ENCODE measurements around the gene PIAS1.
"Not testable (repeated sequence)": the region's sequence is repeated elsewhere in the genome, so short reads cannot be mapped to it uniquely, and the experiment has no call there.

Gene PIAS1

DNA sequence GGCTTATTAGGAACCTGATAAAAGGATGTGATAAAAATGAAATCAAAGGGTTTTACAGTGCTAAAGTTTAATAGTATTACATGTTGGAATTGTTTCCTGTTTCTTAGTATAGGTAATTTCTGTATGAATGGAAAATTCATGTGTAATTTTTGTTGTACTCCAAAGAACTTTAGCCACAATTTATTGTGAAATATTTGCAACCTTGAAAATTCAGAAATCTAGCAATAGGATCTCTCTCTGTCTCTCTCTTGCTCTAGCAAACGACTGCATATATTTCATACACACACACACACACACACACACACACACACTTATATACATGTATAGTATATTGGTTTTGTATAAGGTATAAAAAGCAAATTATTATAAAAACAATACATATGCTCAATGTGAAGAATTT lies 59.6 kb downstream of the PIAS1 start:
- H3K4me3 ChIP-seq (ENCODE audit: low read depth, low read length) = no peak overlapping the region

DNA sequence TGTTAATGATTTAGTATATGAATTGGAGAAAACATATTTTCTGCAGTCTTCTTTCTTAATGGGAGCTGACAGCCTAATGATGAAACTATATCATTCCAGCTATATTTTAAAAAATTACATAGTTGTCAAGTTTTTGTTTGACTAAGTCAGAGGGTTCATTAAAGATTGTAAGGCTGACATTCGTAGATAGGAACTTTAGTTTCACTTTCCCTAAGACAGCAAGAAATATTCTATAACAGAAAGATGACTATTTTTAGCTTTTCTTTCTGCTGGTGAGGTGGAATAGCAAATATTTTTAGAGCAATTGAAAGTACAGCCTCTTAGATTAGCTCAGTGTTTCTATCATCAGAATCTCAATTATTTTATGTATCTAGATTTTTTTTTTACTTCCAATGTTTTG lies 60.2 kb downstream of the PIAS1 start:
- H3K4me3 ChIP-seq (ENCODE audit: low read depth, low read length) = no peak overlapping the region

DNA sequence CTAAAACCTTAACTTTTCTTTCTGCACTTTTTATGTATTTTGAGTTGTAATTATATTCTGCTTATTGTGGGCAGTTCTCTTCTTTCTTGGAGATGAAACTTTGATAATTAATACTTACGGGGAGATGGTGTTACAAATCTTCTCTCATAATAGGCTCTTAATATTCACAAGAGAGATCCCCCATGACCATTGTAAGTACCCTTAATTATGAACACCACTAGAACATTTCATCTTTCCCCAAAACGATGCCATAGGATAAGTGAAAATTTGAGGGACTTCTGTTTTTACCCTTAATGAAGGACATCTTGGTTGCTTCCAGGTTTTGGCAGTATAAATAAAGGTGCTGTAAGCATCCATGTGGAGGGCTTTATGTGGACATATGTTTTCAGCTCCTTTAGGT lies 60.7 kb downstream of the PIAS1 start:
- no peak overlapping the region for H3K4me3 ChIP-seq (ENCODE audit: low read depth, low read length)

GRCh38 chr15:68124700-68125099 lies 70.6 kb downstream of the PIAS1 start:
- no peak overlapping the region for H3K4me3 ChIP-seq (ENCODE audit: low read depth, low read length)

DNA sequence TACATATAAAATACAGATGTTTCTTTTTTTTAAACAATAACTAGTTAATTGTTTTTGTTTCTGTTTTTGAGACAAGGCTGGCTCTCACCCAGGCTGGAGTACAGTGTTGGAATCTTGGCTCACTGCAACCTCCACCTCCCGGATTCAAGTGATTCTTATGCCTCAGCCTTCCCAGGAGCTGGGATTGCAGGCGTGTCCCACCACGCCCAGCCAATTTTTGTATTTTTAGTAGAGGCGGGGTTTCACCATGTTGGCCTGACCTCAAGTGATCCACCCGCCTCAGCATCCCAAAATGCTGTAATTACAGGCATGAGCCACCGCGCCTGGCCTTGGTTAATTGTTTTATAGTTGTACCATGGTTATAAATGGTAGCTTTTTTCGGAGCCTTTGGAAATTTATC lies 72.3 kb downstream of the PIAS1 start:
- no peak overlapping the region for H3K4me3 ChIP-seq (ENCODE audit: low read depth, low read length)

DNA sequence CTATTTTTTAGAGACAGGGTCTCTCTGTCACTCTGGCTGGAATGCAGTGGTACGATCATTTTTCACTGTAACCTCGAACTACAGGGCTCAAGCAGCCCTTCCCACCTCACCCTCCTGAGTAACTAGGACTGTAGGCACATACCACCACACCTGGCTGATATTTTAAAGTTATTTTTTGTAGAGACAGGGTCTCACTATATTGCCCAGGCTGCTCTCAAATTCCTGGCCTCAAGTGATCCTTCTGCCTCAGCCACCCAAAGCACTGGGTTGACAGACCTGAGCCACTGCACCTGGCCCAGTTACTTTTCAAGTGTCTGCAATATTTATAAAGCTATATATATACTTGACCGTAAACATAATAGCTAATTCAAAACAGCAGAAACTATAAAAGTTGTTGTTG lies 75.0 kb downstream of the PIAS1 start:
- no peak overlapping the region for H3K4me3 ChIP-seq (ENCODE audit: low read depth, low read length)

- H3K4me3 ChIP-seq (ENCODE audit: low read depth, low read length) = no peak overlapping the region
Observed at GRCh38 chr15:68130851-68131250, 76.7 kb downstream of the PIAS1 start.

DNA sequence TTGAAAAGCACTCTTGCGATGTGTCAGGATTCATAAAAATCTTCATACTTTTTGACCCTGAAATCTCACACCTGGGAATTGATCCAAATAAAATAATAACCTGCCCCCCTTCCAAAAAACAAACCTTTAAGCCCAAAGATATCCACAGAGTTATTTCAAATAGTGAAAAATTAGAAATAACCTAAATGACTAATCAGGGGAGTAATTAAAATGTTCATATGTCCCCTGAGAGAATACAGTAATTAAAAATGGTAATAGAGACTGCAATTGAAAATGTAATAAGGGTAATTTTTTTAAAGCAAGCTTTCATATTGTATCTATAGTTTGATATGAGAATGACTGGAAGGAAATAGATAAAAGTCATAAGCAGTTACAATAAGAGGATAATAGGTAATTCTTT lies 83.0 kb downstream of the PIAS1 start:
- H3K4me3 ChIP-seq (ENCODE audit: low read depth, low read length) = no peak overlapping the region

GRCh38 chr15:68143129-68143528 lies 89.0 kb downstream of the PIAS1 start:
- no peak overlapping the region for H3K4me3 ChIP-seq (ENCODE audit: low read depth, low read length)

DNA sequence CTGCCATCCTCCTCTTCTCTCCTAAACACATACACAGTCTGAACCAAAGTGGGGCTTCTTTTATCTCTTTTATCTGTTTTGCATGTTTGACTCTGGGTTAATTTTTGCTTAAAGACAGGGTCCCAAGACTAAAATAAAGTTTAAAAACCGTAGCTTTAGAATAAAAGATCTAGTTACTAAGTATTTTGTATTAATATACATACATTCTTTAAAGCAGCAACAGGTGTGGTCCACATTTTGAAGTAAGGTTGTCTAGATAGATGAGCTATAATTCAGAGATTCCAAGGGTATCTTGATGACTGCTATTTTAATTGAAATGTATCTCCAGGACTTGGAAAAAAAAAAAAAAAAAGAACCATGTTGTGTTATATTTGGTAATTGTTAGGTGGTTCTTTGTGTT lies 89.7 kb downstream of the PIAS1 start:
- H3K4me3 ChIP-seq (ENCODE audit: low read depth, low read length) = no peak overlapping the region

DNA sequence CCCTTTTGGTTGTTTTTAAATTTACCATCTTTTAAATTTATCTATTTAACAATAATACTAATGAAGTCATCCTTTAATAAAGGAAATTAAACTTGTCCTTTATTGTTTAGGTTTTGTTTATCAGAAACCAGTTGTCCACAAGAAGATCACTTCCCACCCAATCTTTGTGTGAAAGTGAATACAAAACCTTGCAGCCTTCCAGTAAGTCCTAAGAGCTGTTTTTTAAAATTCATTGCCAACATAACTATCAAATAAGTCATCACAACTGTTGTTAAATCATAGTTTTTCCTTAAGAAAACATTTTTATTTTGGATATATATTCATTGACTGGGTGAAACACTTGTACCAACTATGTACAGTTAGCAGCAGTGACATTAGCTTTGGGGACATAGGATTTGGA lies 91.6 kb downstream of the PIAS1 start:
- H3K4me3 ChIP-seq (ENCODE audit: low read depth, low read length) = no peak overlapping the region

DNA sequence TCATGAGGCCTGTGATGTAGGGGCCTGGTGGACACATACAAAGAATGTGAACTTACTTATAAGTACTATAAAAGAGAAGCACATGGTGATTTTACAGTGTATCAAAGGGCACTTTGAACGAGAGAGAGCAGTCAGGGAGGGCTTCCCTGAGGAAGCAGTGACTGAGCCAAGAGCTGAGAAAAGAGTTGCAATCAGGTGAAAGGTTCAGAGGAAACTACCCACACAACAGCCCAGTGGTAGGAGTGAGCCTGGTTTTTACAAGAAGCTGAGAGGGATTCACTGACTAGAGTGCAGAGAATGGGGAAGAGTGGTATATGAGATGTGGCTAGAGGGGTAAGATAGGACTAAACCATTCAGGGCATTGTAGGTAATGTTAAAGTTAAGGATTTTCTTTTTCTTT lies 93.9 kb downstream of the PIAS1 start:
- no peak overlapping the region for H3K4me3 ChIP-seq (ENCODE audit: low read depth, low read length)

- H3K4me3 ChIP-seq (ENCODE audit: low read depth, low read length) = no peak overlapping the region
Observed at GRCh38 chr15:68149059-68149458, 94.9 kb downstream of the PIAS1 start.

DNA sequence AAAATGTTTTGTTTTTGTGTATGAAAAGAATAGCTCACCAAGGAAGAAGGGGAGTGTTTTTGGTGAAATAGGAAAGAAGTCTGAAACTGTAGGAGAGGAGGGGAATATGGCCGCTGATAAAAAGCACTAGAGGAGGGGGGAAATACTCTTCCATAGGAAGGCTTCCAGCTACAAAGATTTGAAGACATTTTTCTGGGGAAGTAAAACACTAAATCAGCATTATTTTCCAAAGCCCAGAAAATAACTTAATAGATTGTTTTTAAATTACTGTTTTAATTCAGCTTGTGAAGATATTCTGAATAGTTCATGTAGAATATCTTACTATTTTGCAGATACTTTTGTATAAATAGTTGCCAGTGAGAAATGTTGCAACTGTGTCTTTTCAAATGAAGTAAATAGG lies 96.1 kb downstream of the PIAS1 start:
- no peak overlapping the region for H3K4me3 ChIP-seq (ENCODE audit: low read depth, low read length)

DNA sequence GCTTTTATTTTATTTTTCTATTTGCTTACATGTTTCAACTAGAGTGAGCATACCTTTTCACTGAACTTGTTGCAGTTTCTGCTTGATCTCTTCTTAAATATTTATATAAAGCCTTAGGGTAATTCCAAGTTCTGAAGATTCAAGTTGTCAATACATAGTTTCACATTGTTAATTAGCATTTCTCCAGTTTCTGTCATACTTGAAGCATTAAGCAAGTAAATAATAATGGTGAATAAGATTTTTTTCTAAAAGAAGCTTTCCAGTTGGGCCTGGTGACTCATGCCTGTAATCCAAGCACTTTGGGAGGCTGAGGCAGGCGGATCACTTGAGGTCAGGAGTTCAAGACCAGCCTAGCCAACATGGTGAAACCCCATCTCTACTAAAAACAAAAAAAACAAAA lies 97.2 kb downstream of the PIAS1 start:
- no peak overlapping the region for H3K4me3 ChIP-seq (ENCODE audit: low read depth, low read length)

DNA sequence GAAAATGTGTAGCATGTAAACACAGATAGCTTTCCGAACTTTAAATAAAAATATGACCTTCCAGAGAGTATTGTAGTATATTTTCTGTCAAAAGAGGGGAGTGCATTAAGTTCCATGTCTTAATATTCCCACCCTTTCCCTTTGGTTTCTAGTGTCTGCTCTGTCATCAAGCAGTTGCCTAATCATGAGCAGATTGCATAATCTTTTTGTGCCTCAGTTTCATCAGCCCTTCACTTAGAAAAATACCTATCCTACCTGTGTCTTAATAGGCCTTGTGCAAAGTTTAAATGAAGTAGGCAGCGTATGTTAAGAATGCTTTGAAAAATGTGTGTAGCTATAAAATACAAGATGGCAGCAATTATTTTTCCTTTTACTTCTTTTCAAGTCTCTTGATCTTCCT lies 98.2 kb downstream of the PIAS1 start:
- no peak overlapping the region for H3K4me3 ChIP-seq (ENCODE audit: low read depth, low read length)

GRCh38 chr15:68154923-68155559 lies 100.9 kb downstream of the PIAS1 start:
- no peak overlapping the region for H3K4me3 ChIP-seq (ENCODE audit: low read depth, low read length)

- no peak overlapping the region for H3K4me3 ChIP-seq (ENCODE audit: low read depth, low read length)
Observed at GRCh38 chr15:68157074-68157473, 103.0 kb downstream of the PIAS1 start.

DNA sequence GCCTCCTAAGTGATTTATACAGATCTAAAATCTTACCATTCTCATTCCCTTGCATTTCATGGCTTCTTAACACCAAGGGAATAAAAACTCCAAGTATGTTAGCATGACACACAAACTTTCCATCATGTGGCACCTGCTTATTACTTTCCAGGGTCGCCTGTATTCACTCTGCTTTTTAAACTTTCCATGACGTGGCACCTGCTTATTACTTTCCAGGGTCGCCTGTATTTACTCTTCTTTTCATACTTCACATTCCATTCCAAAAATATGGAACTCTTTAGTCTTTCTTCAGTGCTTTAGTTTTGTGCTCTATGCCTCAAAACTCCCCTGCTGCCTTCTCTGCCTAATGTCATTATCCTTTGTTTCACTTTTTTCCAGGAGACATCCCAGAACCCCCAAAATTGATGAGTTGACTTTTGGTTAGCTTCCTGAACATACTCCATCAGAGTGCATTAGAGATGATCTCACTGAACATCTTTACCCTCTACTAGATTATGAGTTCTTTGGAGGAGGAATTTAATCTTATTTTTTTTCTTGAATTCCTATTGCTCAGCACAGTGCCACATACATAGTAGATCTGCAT lies 104.0 kb downstream of the PIAS1 start:
- H3K4me3 ChIP-seq (ENCODE audit: low read depth, low read length) = no peak overlapping the region

DNA sequence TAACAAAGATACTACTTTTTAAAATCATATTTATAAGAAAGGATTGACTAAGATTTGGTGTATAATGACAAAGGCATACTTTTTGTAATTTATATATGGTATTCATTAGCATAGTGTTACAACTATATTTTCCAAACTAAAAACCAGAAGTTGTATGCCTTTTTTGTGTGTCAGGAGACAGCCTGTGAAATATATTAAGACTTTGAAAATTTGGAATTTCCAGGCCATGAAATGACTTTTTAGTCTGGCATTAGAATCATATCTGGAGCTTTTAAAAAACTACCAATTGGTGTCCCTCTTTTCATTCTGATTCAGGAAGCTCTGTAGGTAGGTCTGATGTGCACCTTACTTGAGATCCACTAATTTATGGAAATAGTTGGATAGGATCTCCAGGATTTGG lies 109.1 kb downstream of the PIAS1 start:
- H3K4me3 ChIP-seq (ENCODE audit: low read depth, low read length) = no peak overlapping the region

- no peak overlapping the region for H3K4me3 ChIP-seq (ENCODE audit: low read depth, low read length)
Observed at GRCh38 chr15:68166847-68167246, 112.7 kb downstream of the PIAS1 start.

DNA sequence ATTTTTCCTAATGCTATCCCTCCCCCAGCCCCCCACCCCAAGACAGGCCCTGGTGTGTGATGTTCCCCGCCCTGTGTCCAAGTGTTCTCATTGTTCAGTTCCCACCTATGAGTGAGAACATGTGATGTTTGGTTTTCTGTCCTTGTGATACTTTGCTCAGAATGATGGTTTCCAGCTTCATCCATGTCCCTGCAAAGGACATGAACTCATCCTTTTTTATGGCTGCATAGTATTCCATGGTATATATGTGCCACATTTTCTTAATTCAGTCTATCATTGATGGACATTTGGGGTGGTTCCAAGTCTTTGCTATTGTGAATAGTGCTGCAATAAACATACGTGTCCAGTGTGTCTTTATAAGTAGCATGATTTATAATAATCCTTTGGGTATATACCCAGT lies 117.9 kb downstream of the PIAS1 start:
- not testable (repeated sequence) for H3K4me3 ChIP-seq (ENCODE audit: low read depth, low read length)

DNA sequence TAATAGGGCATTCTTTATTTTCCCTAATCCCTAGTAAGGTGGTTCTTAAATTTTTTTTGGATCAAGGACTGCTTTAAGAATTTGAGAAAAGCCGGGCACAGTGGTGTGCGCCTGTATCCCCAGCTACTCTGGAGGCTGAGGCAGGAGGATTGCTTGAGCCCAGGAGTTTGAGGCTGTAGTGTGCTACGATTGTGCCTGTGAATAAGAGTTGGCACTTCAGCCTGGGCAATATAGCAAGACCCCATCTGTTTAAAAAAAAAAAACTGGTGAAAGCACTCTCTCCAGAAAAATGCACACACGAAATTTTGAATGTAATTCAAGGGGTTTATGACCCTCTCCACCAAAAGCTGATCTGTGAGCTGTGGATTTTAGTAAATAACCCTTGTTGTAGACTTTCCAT lies 119.0 kb downstream of the PIAS1 start:
- H3K4me3 ChIP-seq (ENCODE audit: low read depth, low read length) = no peak overlapping the region
